SU-DHL-6 (cell line): Measurements from ENCODE around the gene CTDP1.
"Not testable (repeated sequence)": the region's sequence is repeated elsewhere in the genome, so short reads cannot be mapped to it uniquely, and the experiment has no call there.

Source experiments
- EZH2phosphoT487 ChIP-seq: fragments of 200-600 bp; sonication (generic), shearing (Covaris generic); conservative IDR thresholded peaks from 2 replicates; pipeline ENCODE4 v1.6.1; 2018; ENCODE audit warnings: mild to moderate bottlenecking, antibody characterized with exemption, low read length, moderate library complexity, mixed read lengths
- TF ChIP-seq, protein P1 (sequence below): fragments of 200-600 bp; sonication (generic); IDR thresholded peaks from one replicate; pipeline ENCODE4 v1.5.1; 2017; ENCODE audit warnings: antibody characterized with exemption, mild to moderate bottlenecking, low read length, moderate library complexity; ENCODE audit not compliant: insufficient read depth, poor library complexity, severe bottlenecking

DNA sequence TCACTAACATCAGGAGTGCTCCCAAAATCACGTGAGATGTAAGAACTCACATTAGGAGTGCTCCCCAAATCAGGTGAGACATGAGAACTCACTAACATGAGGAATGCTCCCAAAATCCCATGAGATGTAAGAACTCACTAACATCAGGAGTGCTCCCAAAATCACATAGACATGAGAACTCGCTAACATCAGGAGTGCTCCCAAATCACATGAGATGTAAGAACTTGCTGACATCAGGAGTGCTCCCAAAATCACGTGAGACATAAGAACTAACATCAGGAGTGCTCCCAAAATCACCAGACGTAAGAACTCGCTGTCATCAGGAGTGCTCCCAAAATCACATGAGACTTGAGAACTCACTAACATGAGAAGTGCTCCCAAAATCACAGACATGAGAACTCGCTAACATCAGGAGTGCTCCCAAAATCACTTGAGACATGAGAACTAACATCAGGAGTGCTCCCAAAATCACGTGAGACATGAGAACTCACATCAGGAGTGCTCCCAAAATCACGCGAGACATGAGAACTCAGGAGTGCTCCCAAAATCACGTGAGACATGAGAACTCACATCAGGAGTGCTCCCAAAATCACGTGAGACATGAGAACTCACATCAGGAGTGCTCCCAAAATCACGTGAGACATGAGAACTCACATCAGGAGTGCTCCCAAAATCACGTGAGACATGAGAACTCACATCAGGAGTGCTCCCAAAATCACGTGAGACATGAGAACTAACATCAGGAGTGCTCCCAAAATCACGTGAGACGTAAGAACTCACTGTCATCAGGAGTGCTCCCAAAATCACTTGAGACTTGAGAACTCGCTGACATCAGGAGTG lies 52.5 kb downstream of the CTDP1 start:
- TF ChIP-seq, protein P1, sequence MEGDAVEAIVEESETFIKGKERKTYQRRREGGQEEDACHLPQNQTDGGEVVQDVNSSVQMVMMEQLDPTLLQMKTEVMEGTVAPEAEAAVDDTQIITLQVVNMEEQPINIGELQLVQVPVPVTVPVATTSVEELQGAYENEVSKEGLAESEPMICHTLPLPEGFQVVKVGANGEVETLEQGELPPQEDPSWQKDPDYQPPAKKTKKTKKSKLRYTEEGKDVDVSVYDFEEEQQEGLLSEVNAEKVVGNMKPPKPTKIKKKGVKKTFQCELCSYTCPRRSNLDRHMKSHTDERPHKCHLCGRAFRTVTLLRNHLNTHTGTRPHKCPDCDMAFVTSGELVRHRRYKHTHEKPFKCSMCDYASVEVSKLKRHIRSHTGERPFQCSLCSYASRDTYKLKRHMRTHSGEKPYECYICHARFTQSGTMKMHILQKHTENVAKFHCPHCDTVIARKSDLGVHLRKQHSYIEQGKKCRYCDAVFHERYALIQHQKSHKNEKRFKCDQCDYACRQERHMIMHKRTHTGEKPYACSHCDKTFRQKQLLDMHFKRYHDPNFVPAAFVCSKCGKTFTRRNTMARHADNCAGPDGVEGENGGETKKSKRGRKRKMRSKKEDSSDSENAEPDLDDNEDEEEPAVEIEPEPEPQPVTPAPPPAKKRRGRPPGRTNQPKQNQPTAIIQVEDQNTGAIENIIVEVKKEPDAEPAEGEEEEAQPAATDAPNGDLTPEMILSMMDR, result not testable (repeated sequence)
- TF ChIP-seq EZH2phosphoT487, result not testable (repeated sequence)
